ENCODE data around the gene SLC13A4. TPM values are rescaled to one million over a fixed set of nuclear protein-coding genes. Genes with fewer than 3 reads are reported as not detected.
A peak's percentile ranks its signal among the peaks of the same experiment; 100 is the strongest.
"Not testable (repeated sequence)": the region's sequence is repeated elsewhere in the genome, so short reads cannot be mapped to it uniquely, and the experiment has no call there.

The SLC13A4 gene
- total and polyA plus RNA-seq, 4 experiments from 2014 or later: 0.52 TPM; not detected in 3

DNA sequence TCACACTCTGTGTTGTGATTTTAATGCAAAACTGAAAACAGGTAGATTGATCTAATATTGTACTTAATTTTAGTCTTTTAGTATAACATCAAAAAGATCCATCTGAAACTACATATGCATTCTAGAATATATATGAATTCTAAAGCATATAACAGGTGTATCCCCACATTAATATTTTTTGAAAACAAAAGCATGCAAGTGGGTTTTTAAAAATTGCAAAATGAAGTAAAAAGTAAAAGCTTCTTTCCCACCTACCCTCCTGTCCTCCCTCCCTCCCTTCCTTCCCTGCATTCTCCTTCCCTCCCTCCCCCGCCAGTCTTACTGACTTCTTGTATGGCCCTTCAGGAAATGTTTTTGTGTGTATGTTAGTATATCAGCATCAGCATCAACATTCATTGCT is 80.2 kb downstream of the SLC13A4 start:
- DNase-seq: no peak
- CTCF ChIA-PET (ENCODE audit: partially characterized antibody): interaction anchor here (1.2 to 6.8 kb wide), 6 partner anchors 13 to 374 kb away, joined by 3 to 113 read pairs (median 22); partner anchors contain the start of gene STMP1
- Histone ChIP-seq H3K27ac (ENCODE audit: low read depth, low read length) (no peak overlapping the region), H3K4me1 (ENCODE audit: insufficient read depth, low read length) (no peaks in the 10 kb centered on the region), H3K36me3 (ENCODE audit: insufficient read depth, low read length) (peaks cover 35% of the 10 kb centered on the region), H3K9me3 (ENCODE audit: control insufficient read depth in 1 of 2, low read length in 2 of 2) (no peaks in the 10 kb centered on the region), H3K4me3 (ENCODE audit: low read length in 2 of 2) (no peak overlapping the region), H3K27me3 (ENCODE audit: insufficient read depth, low read length) (no peaks in the 10 kb centered on the region)
- H3K36me3 Mint-ChIP-seq: peaks cover 34 to 45% of the 10 kb centered on the region in 2 donors
- H3K4me1 Mint-ChIP-seq: peaks cover 0 to 3% (median 2%) of the 10 kb centered on the region in 4 donors
- H3K9me3 Mint-ChIP-seq: no peaks in the 10 kb centered on the region
- no peaks in the 10 kb centered on the region for H3K27me3 Mint-ChIP-seq
- POLR2A ChIA-PET (ENCODE audit: partially characterized antibody): no interaction called here
- intact Hi-C loops (cut with micrococcal nuclease): no loop called here
- H3K27ac Mint-ChIP-seq: no peak overlapping the region
- no peak overlapping the region for H3K4me3 Mint-ChIP-seq

DNA sequence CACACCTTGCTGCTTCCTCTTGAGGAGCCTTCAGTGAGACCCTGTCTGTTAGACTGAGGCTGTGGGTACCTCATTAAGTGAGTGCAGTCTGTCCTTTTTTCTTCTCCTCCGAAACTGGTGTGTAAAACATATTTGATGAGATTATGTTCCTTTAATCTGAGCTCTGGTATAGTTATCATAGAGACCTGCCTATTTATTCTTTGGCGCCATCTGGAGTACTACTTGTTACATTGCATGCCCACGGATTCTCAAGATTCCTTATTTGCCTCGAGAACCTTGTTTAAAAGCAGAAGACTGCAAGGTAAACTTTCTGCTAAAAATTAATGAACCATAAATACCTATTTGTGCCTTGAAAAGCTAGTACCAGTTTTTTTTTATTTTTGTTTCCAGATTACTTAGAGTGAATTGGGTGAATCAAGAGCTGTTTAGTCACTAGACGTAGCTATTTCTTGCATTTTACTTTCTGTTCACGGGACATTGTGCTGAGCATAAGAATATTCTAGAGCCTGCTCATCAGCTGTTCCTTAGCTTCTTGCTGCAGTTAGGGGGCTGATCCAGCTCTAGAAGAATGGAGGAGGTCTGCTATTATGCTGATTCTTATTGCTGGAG is 82.6 kb downstream of the SLC13A4 start:
- POLR2A ChIA-PET (ENCODE audit: partially characterized antibody): interaction anchor here (1.1 kb wide), 1 partner anchor 497 kb away, joined by 3 read pairs; the partner anchor contains the start of gene TMEM140
- peaks cover 43% of the 10 kb centered on the region for H3K36me3 ChIP-seq (ENCODE audit: insufficient read depth, low read length)
- H3K9me3 Mint-ChIP-seq: no peaks in the 10 kb centered on the region

DNA sequence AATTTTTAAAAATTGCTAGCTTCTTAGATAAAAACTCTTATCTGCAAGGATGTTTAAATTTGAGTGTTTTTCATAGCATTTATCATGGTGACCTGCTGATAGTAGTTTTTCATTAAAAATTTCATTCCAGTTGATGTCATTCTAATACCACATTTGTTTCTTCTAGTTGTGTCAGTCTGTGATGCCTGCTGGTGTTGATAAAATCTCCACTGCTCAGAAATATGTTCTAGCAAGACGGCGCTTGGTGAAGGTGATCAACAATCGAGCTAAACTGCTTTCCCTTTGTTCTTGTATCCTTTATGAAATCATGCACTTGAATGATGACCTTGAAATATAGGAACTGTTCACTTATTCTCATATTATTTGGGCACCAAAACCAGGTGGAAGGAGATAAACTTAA is 83.3 kb downstream of the SLC13A4 start:
- Histone ChIP-seq H3K27ac (ENCODE audit: low read depth, low read length) (no peak overlapping the region), H3K36me3 (ENCODE audit: insufficient read depth, low read length) (peaks cover 45% of the 10 kb centered on the region), H3K27me3 (ENCODE audit: insufficient read depth, low read length) (no peaks in the 10 kb centered on the region), H3K4me3 (ENCODE audit: low read length in 2 of 2) (no peak overlapping the region), H3K4me1 (ENCODE audit: insufficient read depth, low read length) (no peaks in the 10 kb centered on the region), H3K9me3 (ENCODE audit: control insufficient read depth in 1 of 2, low read length in 2 of 2) (no peaks in the 10 kb centered on the region)
- Mint-ChIP-seq H3K27ac (peak overlapping the region in 3 of 7 donors; percentile 14 to 76 (median 49)), H3K27me3 (no peaks in the 10 kb centered on the region), H3K4me1 (peaks cover 0 to 3% (median 2%) of the 10 kb centered on the region in 4 donors), H3K4me3 (no peak overlapping the region), H3K36me3 (peaks cover 38 to 70% of the 10 kb centered on the region in 2 donors), H3K9me3 (no peaks in the 10 kb centered on the region)
- POLR2A ChIA-PET (ENCODE audit: partially characterized antibody): no interaction called here
- CTCF ChIA-PET (ENCODE audit: partially characterized antibody): interaction anchor here (0.7 to 6.8 kb wide), 35 partner anchors 9 to 370 kb away, joined by 3 to 113 read pairs (median 5); partner anchors contain the start of gene STMP1
- intact Hi-C loops (cut with micrococcal nuclease): loop anchor here (1.0 kb wide), 2 partner anchors 132 to 363 kb away; no protein-coding TSS in a partner anchor
- DNase-seq: no peak

More for the DNA sequence above, 82.6 kb downstream of the SLC13A4 start:
- Mint-ChIP-seq H3K4me3 (no peak overlapping the region), H3K27me3 (no peaks in the 10 kb centered on the region), H3K27ac (peak overlapping the region in 4 of 7 donors; percentile 18 to 68 (median 32)), H3K36me3 (peaks cover 37 to 65% of the 10 kb centered on the region in 2 donors), H3K4me1 (peaks cover 0 to 3% (median 2%) of the 10 kb centered on the region in 4 donors)
- Histone ChIP-seq H3K4me3 (ENCODE audit: low read length in 2 of 2) (no peak overlapping the region), H3K9me3 (ENCODE audit: control insufficient read depth in 1 of 2, low read length in 2 of 2) (no peaks in the 10 kb centered on the region), H3K27me3 (ENCODE audit: insufficient read depth, low read length) (no peaks in the 10 kb centered on the region), H3K4me1 (ENCODE audit: insufficient read depth, low read length) (no peaks in the 10 kb centered on the region), H3K27ac (ENCODE audit: low read depth, low read length) (no peak overlapping the region)
- CTCF ChIA-PET (ENCODE audit: partially characterized antibody): interaction anchor here (0.7 to 6.8 kb wide), 41 partner anchors 8 to 448 kb away, joined by 3 to 113 read pairs (median 4); partner anchors contain the start of gene STMP1
- intact Hi-C loops (cut with micrococcal nuclease): loop anchor here (1.0 kb wide), 2 partner anchors 133 to 364 kb away; no protein-coding TSS in a partner anchor
- peak; percentile 35 to 46 (median 43) for DNase-seq

DNA sequence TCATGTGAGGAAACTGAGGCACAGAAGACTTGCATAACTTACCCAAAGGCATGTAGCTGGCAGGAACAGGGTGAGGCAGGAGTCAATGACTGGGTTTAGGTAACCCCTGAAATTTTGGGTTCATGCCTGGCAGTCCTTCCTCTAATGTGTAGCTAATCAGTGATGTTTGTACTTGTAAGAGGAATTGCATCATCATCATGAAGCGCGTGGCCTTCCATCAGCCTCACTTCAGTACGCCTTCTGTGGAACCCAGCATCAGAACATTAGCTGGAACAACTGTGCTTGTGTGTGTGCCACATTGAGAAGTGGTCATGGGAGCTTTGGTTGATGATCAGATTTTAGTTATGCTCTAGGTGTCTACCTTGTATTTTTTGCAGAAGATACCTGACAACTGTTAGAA is 83.8 kb downstream of the SLC13A4 start:
- Mint-ChIP-seq H3K4me3 (no peak overlapping the region), H3K36me3 (peaks cover 42 to 71% of the 10 kb centered on the region in 2 donors)
- intact Hi-C loops (cut with micrococcal nuclease): no loop called here

DNA sequence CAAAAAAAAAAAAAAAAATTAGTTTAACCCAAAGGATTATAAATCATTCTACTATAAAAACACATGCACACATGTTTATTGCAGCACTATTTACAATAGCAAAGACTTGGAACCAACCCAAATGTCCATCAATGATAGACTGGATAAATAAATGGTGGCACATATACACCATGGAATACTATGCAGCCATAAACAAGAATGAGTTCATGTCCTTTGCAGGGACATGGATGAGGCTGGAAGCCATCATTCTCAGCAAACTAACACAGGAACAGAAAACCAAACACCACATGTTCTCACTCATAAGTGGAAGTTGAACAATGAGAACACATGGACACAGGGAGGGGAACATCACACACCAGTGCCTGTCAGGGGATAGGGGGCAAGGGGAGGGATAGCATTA is 88.3 kb downstream of the SLC13A4 start:
- H3K27me3 Mint-ChIP-seq; H3K27ac ChIP-seq (ENCODE audit: low read depth, low read length); H3K4me3 ChIP-seq (ENCODE audit: low read length in 2 of 2); POLR2A ChIA-PET (ENCODE audit: partially characterized antibody); H3K9me3 ChIP-seq (ENCODE audit: control insufficient read depth in 1 of 2, low read length in 2 of 2); H3K4me1 ChIP-seq (ENCODE audit: insufficient read depth, low read length); H3K4me1 Mint-ChIP-seq; DNase-seq; intact Hi-C loops (cut with micrococcal nuclease); H3K27me3 ChIP-seq (ENCODE audit: insufficient read depth, low read length); H3K9me3 Mint-ChIP-seq; H3K4me3 Mint-ChIP-seq: not testable (repeated sequence)
- CTCF ChIA-PET (ENCODE audit: partially characterized antibody): interaction anchor here (1.0 kb wide), 1 partner anchor 21 kb away, joined by 3 read pairs; no protein-coding TSS in a partner anchor
- peaks cover 54% of the 10 kb centered on the region for H3K36me3 ChIP-seq (ENCODE audit: insufficient read depth, low read length)
- Mint-ChIP-seq H3K27ac (peak overlapping the region in 2 of 7 donors; percentile 2 to 46), H3K36me3 (peaks cover 44 to 72% of the 10 kb centered on the region in 2 donors)

More for the DNA sequence above, 83.8 kb downstream of the SLC13A4 start:
- H3K27me3 Mint-ChIP-seq: no peaks in the 10 kb centered on the region
- H3K27ac Mint-ChIP-seq: peak overlapping the region in 1 of 7 donors; percentile 61
- ChIA-PET CTCF (ENCODE audit: partially characterized antibody) (interaction anchor here (1.0 to 6.8 kb wide), 21 partner anchors 9 to 370 kb away, joined by 3 to 113 read pairs (median 6); partner anchors contain the start of gene STMP1), POLR2A (ENCODE audit: partially characterized antibody) (no interaction called here)
- Histone ChIP-seq H3K27ac (ENCODE audit: low read depth, low read length) (no peak overlapping the region), H3K9me3 (ENCODE audit: control insufficient read depth in 1 of 2, low read length in 2 of 2) (no peaks in the 10 kb centered on the region), H3K4me1 (ENCODE audit: insufficient read depth, low read length) (no peaks in the 10 kb centered on the region), H3K27me3 (ENCODE audit: insufficient read depth, low read length) (no peaks in the 10 kb centered on the region), H3K4me3 (ENCODE audit: low read length in 2 of 2) (no peak overlapping the region), H3K36me3 (ENCODE audit: insufficient read depth, low read length) (peaks cover 47% of the 10 kb centered on the region)
- H3K4me1 Mint-ChIP-seq: peaks cover 0 to 3% (median 2%) of the 10 kb centered on the region in 4 donors
- H3K9me3 Mint-ChIP-seq: no peaks in the 10 kb centered on the region
- no peak for DNase-seq

DNA sequence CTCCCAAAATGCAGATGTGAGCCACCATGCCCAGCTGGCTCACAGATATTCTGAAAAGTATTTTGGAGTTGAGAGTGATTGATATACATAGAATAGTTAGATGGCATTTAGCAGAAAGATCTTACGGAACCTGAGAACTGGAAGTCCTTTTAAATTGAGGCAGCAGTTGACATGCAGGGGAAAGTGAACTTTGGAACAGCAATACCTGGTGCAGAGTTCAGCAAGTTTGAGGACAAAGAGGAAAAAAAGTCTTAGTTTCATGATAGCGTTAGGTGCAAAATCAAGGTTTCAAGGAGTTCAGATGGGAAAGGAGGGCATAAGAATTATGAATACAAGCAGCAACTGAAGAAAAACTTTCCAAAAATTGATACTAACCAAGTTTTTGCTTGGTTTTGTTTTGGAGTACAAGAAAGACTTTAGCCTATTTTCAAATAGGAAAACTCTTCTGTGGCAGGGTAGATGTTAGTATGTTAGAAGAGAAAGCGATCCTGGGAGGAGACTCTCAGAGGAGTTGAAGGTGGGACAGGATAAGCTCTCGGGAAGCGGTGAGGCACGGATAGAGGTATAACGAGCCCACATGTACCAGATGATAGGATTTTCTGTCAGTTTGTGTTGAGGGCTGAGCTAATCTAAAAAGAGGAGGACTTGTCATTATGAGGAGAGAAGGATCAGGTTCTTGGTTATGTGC is 93.7 kb downstream of the SLC13A4 start:
- Mint-ChIP-seq H3K27me3 (no peaks in the 10 kb centered on the region), H3K36me3 (peaks cover 38 to 58% of the 10 kb centered on the region in 2 donors), H3K4me1 (peaks cover 0 to 4% (median 0%) of the 10 kb centered on the region in 4 donors), H3K9me3 (peaks cover 0 to 2% (median 0%) of the 10 kb centered on the region in 8 donors), H3K4me3 (no peak overlapping the region), H3K27ac (peak overlapping the region in 2 of 7 donors; percentile 27 to 47)
- intact Hi-C loops (cut with micrococcal nuclease): no loop called here
- Histone ChIP-seq H3K27me3 (ENCODE audit: insufficient read depth, low read length) (no peaks in the 10 kb centered on the region), H3K4me1 (ENCODE audit: insufficient read depth, low read length) (no peaks in the 10 kb centered on the region), H3K27ac (ENCODE audit: low read depth, low read length) (no peak overlapping the region), H3K4me3 (ENCODE audit: low read length in 2 of 2) (no peak overlapping the region), H3K9me3 (ENCODE audit: control insufficient read depth in 1 of 2, low read length in 2 of 2) (no peaks in the 10 kb centered on the region), H3K36me3 (ENCODE audit: insufficient read depth, low read length) (peaks cover 48% of the 10 kb centered on the region)
- DNase-seq: no peak
- ChIA-PET CTCF (ENCODE audit: partially characterized antibody) (interaction anchor here (0.6 to 7.7 kb wide), 2 partner anchors 11 to 299 kb away, joined by 3 to 36 read pairs; no protein-coding TSS in a partner anchor), POLR2A (ENCODE audit: partially characterized antibody) (no interaction called here)

Data from CD4-positive, alpha-beta memory T cell (primary cell).